K562 (cell line): ENCODE results near the gene NQO2. TPM values are rescaled to one million over a fixed set of nuclear protein-coding genes. Genes with fewer than 3 reads are reported as not detected.
A peak's percentile ranks its signal among the peaks of the same experiment; 100 is the strongest.

Experiments used
- GTF2A2 ChIP-seq: IDR thresholded peaks from 2 replicates; pipeline ENCODE4 v1.6.1; 2016; ENCODE audit warnings: mild to moderate bottlenecking, missing genetic modification characterization, missing compliant biosample characterization
- MYC ChIP-seq, 2 experiments: fragments of 250-450 bp in 1 of 2; sonication (Bioruptor Pico) in 1 of 2; IDR thresholded peaks; 2 replicates each; pipeline versions ENCODE4 v1.5.1 to v1.6.1; 2012 to 2021; ENCODE audit warnings: low read depth in 2 of 2, borderline replicate concordance in 1 of 2, improper control_type of control experiment in 1 of 2, low read length in 1 of 2, mild to moderate bottlenecking in 1 of 2, moderate library complexity in 1 of 2
- REST ChIP-seq, 2 experiments: fragments of 450-650 bp; formaldehyde crosslinking in 1 of 2; IDR thresholded peaks; 2 replicates each; pipeline versions ENCODE4 v1.4.0 to v1.6.1; 2014 to 2020; ENCODE audit warnings: mild to moderate bottlenecking in 2 of 2, borderline replicate concordance in 1 of 2, low read depth in 1 of 2
- polyA plus RNA-seq, 8 experiments: library from polyadenylated mRNA; depleted of rRNA in 4 of 8; stranded (reverse) in 5 of 8; unstranded in 3 of 8; fragments of >200 nt; fragmentation: Nextera tagmentation in 2 of 8; fragmentation: Illumina TruSeq in 1 of 8; extraction: Ambion mirVana in 2 of 8; extraction: Trizol in 1 of 8; gene quantifications; 2 replicates each; pipeline versions ENCODE4 v1.2.1 to v1.2.3, GENCODE V29; 2011 to 2014; ENCODE audit warnings: inconsistent platforms in 1 of 8, missing spikeins in 1 of 8
- total RNA-seq, 7 experiments: library from RNA; depleted of rRNA in 6 of 7; stranded (reverse); fragments of >200 nt in 6 of 7; fragmentation: Illumina TruSeq in 2 of 7; extraction: Trizol in 2 of 7; gene quantifications; 2 replicates each; pipeline versions ENCODE4 v1.2.1 to v1.2.3, GENCODE V29; 2011 to 2021; ENCODE audit warnings: low replicate concordance in 1 of 7

Gene NQO2
- total and polyA plus RNA-seq, 9 of the 15 experiments (the other 6 are each of a cell fraction or from before 2014, with no cell fraction given) = 54.6 to 214 (median 116) TPM

DNA sequence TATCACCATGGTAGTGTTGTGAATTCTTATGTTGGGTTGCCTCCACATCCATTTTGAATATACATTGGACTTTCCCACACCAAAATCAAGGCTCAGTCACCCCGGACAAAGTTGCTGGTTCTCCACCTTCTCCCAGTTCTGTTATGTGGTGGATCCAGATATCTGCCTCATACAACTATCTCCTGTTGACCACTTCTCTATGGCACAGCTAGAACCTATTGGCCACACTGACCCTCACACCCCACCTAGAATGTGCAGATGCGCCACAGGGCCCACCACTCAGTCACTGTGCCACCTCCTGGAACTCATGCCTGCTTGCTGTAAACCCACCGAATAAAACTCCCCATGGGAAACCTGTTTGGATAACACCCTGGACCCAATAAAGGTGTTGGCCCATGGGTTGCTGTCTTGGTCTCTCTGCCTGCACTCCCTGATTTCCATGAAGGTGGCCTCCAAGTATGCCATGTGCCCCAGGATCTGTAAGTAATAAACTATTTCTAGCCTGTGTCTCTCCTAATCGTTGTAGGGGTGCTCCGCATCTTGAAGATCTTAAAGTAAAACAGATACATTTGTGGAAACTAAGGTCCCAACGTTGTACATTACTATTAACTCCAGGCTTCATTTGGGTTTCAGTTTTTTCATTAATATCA lies 7.2 kb upstream of the NQO2 start (continued):
- TF ChIP-seq MYC (IDR thresholded peaks at IDR 0.05; ENCODE audit: low read depth, low read length) (no peak), MYC (CRISPR knock-in tag; IDR thresholded peaks at IDR 0.05; ENCODE audit: borderline replicate concordance, low read depth) (peak; percentile 47; the same call in 1 of the 2 replicates), GTF2A2 (no peak), REST (IDR thresholded peaks at IDR 0.05; ENCODE audit: borderline replicate concordance) (no peak), REST (CRISPR knock-in tag; IDR thresholded peaks at IDR 0.05; ENCODE audit: low read depth) (no peak)
- TF ChIP-seq, all 486 proteins: peak for 21
